Inflammatory macrophage treated with lipopolysaccharide for 4 hours (primary cell): ENCODE data around the gene SLC1A2.

Experiments used
- DNase-seq: peaks from one replicate; pipeline ENCODE4 v3.0.0-alpha.2; 2020

The SLC1A2 gene

DNA sequence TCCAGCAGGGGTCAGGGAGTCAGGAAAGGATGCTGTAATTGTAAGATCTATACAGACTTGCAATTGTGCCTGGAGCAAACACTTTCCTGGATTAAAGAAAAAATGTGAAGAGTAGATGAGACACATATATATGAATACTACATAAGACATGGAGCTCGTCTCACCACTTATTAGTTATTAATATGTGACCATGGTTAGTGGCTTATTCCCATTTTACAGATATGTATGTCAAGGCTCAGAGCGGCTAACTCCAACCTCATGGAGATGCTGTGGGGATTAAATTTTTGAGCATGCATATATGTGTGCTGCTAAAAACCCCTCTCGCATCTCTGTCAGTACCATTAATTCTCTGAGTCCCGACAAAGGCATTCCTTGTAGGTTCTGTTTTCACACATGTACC lies 125.7 kb downstream of the SLC1A2 start:
- no peak for DNase-seq

DNA sequence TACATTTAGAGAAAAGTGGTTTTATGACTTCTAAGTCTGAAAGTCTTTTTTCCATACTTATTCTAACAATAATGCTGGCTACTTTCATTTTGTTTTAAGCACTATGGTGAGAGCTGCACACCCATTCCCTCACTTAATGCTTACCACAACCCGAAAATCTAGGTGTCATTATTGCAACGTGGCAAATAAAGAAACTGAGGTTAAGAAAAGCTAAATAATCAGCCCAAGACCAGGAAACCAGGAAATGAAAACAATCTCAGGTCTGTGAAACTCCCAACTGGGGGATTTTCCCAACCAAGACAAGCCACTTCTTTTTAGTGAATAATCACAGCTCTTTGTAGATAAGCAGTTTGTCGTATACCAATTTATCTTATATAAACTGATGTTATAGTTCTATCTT lies 126.3 kb downstream of the SLC1A2 start:
- DNase-seq: peak; percentile 36

DNA sequence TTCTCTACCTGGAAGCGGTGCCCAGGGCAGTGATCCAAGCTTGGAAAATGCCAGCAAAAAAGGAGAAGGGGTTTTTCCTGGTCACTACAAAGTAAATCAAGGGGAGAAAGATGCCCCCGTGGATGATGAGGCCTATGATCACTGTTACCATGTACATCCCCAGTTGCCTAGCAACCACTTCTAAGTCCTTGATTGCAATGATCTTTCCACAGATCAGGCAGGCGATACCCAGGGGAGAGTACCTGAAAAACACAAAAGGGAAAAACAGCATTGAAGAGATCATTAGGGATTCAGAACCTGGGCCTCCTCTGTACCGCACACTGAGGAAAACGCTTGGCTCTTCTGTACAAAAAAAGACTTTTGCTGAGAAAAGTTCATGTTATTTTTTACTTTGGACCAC lies 127.1 kb downstream of the SLC1A2 start:
- no peak for DNase-seq

DNA sequence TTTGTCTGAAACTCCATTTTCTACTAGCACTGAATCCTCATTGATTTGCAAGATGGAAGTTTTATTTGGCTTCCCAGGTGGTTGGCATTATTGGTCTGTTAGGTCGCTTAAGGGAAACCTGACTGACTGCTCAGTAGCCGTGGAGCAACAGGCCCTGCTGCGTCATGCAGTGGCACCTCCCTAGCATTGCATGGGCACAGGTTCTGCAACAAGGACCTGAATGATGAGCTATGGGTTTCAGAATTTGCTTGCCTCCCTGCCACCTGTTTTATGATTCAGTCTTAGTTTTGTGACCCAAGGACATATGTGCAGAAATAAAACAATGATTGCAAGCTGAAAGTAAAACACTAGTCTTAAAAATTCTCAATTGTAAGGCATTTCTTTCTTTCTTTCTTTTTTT lies 128.5 kb downstream of the SLC1A2 start:
- DNase-seq: no peak

DNA sequence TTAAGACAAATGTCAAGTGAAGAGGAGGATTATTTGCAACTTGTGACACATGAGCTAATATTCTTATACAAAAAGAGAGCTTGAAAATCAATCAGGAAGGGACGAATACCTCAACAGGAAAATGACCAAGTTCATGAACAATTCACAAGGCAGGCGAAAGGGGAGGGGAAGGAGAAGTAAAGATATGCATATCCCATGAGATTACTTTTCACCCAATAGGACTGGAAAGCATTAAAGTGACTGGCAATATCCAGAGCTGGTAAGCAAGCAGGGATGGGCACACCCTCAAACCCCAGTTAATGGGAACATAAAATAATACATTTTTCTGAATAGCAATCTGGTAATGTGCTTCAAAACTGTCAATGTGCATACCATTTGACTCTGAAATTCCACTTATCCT lies 129.5 kb downstream of the SLC1A2 start:
- DNase-seq: peak; percentile 49

DNA sequence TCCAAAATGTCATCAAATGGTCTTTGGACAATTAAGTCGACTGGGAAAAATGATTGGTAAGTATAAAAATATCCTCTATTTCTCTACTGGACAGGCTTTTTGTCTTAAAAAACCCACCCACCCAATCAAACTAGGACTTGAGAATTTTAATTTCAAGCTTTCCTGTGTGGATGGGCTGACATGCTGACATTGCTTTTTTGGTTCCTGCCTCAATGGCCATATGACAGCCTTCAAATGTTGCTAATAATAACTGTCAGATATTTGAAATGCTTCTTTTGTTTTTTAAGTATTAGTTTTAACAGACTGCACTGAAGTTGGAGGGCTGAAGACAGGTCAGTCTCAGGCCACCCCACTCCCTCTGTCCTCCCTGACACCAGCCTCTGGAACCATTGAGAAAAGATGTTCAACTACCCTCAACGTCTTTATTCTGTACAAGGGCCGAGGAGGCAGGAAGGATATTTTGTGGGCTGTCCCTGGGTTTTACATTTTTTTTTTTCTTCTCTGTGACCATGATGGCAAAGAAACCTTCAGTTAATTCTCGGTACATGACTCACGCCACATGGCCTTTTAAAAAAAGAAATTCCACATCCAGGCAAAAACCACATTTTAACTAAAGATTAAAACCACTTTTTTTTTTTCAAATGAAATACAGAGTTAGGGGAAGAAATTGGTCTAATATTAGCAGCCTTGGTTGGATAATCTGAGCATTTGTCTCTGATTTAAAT lies 130.4 kb downstream of the SLC1A2 start:
- DNase-seq: peak; percentile 69

DNA sequence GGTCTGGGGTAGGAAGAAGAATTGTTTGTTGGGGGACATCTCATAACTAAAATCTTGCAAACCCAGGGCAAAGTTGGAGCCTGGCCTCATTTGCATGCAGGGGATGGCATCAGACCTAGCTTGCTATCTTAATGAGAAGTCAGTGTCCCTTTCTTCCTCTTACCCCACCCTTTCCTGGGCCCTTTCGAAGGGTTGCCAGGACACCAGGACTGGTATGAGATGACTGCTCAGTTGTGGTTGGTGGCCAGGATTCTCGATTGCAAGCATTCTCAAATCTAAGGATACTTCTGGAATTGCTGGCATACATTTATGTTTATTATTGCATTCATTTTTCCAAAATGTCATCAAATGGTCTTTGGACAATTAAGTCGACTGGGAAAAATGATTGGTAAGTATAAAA lies 131.0 kb downstream of the SLC1A2 start:
- peak; percentile 64 for DNase-seq

DNA sequence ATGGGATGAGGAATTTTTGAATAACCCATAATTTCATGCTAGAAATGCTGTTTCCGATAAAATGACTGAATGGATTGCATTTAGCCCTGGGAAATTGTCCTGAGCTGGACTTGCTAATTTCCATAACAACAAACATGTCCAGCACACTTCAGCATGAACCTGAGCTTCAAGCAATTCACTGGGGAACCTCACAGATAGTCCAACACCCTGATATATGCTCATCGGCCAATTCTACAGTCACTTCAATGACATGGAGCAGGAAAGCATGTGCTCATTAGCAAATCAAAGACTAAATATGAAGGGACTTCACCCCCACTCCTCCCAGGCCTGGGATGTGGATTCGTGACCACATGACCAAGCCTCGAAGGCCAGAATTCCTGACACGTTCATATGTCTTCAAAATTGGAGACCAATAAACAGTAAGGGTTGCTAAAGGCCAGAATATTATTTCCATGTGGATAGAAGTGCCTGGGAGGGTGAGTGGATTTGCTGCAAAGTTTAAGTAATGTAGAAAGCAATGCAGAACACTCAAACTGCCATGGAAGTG lies 131.9 kb downstream of the SLC1A2 start:
- DNase-seq: no peak

DNA sequence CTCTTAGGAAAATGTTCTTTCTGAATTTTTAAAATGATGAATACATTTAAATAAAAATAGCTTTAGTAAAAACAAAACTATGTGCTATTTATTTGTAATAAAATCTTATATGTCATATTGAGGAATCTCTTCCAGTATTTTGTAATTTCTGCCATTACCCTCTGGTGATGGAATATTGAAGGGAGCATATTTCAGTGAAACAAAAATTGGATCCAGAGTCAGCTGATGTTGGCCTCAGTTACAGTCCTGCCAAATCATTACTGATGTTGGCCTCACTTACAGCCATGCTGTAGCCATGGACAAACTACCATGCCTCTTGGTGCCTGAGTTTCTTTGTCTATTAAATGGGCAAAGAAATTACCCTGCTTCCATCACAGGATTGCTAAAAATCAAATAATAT lies 133.2 kb downstream of the SLC1A2 start:
- DNase-seq: no peak

DNA sequence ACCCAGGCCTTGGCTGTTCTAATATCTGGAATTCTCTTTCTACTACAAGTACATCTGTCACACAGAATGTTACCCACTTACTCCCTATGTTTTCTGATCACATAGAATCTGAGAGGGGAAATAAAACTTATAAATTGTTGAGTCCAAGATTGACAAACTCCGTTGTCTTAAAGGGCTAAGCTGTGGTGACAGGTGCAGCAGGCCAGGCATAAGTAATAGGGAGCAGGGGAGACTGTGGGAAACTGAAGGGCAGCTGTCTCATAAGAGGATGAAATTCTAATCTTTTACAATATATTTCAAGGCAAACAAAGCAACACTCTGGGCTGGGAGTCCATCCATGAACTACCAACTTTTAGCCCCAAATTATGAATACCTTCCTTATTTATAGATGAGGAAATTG lies 133.9 kb downstream of the SLC1A2 start:
- no peak for DNase-seq

DNA sequence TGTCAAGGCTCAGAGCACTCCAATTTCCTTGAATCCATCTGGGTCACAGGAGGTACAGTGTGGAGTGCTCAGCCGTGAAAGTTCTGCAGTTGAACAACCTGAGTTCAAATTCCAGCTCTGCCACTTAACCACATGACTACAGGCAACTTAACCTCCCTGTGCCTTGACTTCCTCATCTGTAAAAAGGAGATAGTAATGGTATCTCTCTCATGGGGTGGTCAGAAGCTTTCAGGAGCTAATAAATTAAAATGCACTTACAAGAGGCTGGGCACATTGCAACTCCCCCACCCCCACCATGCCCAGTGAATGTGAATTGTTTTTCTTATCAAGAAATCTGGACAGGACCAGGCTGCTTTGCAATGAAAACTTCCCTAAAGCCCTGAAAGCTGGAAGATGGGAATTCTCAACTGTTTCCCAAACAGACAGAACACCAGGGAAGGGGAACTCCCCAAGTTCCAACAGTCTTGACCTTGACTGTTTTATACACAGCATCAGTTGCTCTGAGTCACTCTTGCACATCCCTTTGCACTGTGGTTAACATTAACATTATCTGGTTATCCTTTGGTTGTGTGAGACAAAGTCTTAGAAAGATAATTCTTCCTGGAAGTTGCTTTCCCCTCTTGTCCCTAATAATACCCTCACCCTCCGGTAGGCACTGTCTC lies 137.0 kb downstream of the SLC1A2 start:
- peak; percentile 62 for DNase-seq

DNA sequence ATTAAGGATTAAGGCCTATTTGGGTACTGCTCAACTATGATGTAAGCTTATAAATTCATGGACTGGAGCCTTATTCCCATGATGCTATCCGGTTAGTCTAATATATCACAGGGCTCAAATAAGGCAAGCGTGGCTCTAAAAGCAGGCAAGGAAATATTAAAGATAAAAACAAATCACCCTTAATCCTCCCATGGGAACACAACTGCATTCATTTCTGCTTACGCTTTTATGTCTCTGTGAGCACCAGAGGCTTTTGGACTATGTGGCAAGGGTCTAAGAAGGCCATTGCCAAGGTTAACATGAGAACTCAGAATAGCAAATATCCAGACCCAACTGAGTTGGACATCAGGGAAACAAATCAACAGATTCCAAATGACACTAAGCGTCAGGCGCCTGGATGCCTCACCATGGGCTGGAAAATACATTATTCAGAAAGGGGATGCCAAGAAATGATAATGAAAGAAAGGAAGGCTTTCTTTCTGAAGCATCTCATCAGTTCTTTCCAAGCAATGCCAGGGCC lies 138.1 kb downstream of the SLC1A2 start:
- DNase-seq: peak; percentile 11

DNA sequence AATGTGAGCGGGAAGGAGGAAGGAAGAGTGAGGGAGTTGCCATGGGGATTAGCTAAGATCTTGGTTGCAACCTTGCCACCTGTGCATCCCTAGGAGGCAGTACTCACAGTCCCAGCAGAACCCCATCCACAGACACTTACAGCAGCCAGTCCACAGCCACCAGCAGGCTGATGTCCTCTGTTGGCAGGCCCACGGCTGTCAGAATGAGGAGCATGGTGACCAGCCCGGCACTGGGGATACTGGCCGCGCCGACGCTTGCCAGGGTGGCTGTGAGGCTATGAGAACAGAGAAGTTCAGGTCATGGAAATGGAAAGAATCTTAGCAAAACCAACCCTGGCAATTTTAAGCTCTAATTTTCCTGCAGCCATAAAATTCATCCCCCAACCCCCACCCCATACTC lies 138.6 kb downstream of the SLC1A2 start:
- no peak for DNase-seq

DNA sequence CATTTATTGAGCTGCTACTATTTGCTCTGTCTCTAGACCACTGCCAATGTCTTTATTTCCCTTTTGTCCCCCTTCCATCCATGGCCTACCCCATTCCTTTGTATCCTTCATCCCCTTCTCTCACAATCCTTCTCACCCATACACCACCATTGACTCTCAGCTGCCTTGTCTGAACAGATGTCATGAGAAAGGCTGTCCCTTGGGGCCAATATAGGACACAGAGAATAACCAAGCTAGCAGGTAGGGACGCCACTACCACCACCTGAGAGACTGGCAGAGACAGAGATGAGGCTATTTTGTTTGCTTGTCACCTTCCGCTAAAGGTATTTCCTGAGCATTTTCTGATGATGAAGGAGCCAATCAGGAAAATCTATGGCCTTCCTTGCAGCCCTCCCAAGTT lies 141.5 kb downstream of the SLC1A2 start:
- DNase-seq: no peak

DNA sequence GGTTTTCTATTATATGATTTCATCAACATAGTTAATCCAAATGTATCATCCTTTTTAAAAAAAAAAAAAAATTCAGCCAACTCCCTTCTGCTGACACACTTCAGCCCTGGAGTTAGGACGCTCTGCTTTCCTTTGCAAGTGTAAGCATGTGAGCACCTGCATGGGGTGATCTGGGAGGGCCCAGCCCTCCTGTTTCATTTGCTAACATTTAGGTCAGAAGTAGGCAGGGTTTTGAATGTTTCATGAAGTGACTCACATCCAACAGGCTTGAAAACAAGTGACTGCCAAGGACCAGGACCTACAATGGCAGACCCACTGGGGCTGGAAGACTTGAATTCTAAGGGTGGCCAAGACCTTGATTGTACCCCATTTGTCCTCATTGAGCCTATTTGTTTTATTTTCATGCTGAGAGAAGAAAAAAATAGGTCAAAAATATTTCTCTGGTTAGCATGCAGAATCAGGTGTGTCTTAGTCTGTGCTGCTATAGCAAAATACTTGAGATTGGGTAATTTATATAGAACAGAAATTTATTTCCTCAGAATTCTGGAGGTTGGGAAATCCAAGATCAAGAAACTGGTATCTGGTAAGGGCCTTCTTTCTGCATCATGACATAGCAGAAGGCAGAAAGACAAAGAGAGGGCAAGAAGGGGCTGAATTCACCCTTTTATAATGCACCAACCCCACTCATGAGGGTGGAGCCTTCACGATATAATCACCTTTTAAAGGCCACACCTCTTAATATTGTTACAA lies 142.8 kb downstream of the SLC1A2 start:
- DNase-seq: peak; percentile 56

DNA sequence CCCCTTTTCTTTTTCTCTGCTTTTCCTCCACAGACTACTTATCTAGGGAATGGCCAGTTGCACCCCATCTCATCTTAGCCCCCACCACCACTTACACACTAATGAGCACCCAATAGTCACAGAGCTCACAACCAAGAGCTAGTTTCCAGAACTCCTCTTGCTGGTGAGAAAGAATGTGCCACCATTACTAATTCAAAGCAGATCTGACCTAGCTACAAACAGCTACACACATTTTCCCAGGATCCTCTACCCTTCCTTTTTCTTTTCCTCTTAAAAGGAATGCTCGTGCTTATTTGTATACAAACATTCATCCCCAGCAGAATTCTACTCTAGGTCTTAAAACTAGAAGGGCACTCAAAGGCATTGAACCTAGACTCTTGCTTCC lies 143.6 kb downstream of the SLC1A2 start:
- DNase-seq: no peak

DNA sequence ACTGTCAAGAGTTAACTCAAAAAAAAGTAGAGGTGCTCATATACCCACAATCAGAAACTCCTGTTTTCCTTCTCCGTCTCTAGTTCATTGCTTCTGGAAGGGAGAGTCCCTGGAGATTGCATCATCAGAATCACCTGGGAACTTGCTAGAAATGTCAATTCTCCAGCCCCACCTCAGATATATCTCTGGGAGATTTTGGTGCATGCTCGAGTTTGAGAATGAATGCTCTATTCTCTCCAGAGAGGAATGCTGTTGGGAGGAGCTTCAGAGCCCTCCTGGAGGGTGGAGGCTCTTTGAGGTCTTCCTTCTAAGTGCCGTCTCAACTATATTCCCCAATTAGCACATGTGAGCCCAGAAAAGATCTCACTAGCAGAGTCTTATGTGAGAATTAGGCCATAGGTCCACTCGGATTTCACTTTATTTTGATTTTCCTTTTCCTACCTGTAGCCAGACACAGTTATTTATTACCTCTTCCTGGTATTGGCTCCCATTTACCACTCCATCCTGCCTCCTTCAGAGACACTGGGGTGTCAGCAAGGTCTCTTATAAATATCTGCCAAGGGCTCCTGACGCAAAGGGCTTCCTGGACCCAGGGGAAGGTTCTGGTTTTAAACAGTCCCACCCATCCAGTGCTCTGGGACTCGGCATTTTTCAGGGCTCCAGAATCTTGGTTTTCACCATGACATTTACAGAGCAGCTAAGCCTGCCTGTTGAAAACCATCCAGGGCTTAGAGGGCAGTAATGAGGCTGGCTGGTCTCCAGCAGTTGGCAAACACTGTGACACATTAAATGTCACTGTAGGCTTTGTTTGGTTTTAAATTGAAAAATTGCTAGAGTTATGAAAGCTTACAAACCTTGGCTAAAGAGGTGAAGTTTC lies 144.2 kb downstream of the SLC1A2 start:
- DNase-seq: peak; percentile 49

DNA sequence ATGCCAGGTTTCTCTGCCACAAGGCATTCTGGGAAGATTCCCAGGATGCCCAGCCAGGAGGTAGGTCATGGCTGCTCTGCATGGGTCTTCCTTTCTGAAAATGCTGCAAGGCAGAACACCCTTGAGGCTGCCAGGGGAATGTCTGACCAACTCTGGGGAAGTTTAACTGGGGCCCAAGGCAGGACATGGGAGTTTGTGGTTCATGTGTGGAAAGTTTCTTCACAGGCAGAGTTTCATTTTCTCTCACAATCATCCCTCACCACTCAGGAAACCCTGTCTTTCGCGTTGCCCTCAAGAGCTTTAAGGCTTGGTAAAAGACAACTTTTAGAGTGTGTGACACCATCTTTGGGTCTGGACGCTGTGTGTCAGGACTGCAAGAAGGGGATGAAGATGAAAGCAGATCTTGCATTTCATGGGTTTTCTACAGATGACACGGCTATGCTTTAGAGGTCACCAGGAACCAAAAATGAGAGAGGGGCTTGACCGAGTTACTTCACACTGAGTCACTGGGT lies 146.9 kb downstream of the SLC1A2 start:
- peak; percentile 90 for DNase-seq

DNA sequence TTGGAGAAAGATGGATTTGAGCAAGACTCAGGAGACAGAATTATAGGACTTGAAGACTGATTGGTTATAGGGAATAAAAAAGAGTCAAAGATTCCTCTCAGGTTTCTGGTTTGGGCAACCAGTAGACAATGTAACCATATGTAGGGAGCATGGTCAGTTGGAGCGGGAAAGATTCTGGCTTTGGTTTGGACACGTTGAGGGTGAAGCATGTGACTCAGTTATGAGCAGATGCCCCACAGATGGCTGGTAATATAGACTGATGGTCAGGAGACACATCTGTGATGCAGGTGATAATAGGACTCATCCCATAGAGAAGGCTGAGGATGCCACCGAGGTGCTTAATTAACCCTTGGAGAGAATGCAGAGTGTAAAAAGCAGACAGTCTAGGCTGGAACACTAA lies 148.3 kb downstream of the SLC1A2 start:
- no peak for DNase-seq

DNA sequence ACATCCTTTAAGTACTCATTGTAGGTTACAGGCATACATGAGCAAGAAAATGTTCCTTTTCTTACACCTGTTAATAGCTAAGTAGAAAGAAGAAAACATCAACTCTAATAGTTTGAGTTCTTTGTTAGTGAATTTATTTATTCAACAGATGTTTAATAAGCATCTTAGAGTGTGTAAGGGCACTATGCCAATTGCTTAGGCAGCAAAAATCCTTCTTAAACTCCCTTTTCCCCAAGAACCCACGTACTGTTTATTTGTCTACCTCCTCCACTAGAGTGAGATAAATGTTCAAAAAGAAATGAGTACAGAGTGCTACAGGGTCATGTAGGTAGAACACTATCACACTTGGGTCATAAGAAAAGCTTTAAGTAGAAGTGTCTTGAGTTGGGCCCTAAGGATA lies 149.0 kb downstream of the SLC1A2 start:
- no peak for DNase-seq

DNA sequence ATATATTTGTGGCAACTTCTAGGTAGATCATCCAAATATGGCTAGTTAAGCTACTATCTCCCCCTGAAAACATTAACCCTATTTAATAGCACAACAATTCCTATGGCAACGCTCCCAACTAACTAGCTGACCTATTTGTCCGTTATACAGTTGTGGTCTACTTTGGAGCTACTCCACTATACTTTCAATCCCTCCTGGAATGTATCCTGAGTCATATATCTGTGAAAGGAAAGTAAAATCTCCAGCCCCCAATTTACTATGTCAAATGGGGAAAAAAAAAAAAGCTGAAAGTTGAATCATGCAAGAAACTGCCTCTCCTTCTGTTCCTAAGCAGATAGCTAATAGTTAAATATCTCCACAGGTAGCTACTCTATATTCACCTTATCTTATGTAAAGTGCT lies 151.9 kb downstream of the SLC1A2 start:
- DNase-seq: no peak

DNA sequence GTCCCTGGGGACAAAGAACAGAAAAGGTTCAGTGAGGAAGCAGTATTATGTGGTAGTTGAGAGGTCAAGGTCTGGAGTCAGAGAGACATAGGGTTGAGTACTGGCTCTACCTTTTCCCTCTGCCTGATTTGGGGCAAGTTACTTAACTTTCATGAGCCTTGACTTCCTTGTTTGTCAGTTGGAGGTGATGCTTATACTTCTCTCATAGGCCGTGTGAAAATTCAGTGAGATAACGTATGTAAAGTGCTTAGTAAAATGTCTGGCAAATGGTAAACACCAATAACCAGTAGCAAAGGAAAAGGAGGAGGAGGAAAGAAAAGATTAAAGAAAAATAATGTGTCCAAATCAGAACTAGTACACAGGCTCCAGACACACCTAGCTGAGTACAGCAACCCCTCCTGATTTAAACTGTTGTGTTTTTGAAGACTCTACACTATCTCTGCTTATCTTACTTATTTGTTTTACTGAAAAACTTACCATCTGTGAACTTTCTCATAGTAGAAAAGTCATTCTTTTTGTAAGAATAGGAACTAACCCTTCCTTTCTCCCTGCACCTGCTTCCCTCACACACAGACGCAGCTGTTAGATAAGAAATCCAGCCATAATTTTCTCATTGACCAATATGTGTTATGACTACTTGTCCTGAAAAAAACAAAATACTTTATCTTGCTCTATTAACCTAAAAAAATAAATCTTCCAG lies 153.5 kb downstream of the SLC1A2 start:
- no peak for DNase-seq
